ENCODE data around the gene MYO16. TPM values are rescaled to one million over a fixed set of nuclear protein-coding genes. Genes with fewer than 3 reads are reported as not detected.
"Not testable (repeated sequence)": the region's sequence is repeated elsewhere in the genome, so short reads cannot be mapped to it uniquely, and the experiment has no call there.

The MYO16 gene
- polyA plus RNA-seq, 1 donor = 0.50 TPM

DNA sequence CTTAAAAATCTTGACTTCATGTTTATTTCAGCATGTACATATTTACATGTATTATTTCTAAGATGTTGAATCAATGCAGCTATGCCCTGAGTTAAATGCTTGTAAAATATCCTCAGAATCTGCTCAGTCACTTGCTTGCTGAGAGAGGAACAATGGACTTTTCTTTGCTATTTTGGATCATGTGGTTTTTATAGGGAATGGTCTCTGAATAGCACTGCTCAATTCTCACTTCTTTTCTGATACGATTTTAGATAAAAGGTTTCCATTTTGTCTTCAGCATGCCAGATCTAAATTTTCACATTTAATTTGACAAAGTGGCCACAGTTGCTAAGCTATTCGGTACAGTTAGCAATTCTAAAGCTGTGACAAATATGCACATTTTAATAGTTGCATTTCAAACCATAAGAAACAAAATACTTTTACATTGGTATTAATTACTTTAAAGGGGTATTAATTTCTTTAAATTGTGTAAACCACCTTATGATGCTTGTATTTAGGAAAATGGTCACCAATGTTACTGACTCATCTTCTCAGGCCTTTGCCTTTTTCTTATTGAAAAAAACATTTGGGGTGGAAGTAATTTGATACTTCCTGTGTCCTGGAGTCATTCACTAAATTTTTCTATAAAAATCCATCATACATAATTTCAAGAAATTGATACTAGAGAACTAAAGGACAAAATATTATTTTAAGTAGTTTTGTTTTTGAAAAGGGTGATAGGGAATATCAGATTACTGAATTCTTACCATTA, 113.5 kb downstream of the MYO16 start:
- no peak for DNase-seq

GRCh38 chr13:108743522-108743921, 114.1 kb downstream of the MYO16 start:
- no peak for DNase-seq

DNA sequence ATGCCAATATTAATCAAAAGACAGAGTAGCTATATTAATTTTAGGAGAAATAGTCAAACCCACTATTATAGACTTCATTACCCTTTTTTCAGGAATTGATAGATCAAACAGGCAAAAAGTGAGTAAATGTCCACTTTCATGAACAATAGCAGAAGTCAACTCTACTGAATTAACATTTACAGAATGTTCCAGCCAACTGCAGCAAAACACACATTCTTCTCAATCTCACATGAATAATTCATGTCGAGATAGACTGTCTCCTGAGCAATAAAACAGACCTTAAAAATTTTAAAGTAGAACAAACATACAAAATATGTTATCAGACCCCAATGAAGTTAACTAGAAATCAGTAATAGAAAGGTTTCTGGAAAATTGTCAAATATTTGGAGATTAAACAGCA, 118.4 kb downstream of the MYO16 start:
- DNase-seq = no peak

GRCh38 chr13:108752276-108752675, 122.9 kb downstream of the MYO16 start:
- DNase-seq = no peak

DNA sequence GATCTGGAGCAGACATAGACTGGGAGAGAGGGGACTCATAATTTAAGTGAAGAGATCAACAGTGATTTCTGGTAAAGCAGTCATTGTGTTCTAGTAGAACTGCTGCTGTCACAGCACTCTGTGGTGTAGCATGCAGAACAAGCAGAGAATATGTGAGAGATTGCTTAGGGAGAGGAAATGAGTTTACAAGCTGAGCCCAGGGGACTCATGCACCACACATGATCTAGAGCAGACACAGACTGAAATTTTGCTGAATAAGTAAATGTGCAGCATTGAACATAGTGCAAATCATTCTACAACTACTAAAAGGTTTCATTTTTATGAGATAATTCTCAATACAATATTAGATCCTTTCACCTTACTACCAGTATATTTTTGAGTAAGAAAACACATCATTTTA, 125.7 kb downstream of the MYO16 start:
- no peak for DNase-seq

GRCh38 chr13:108760129-108760528, 130.7 kb downstream of the MYO16 start:
- DNase-seq = no peak

DNA sequence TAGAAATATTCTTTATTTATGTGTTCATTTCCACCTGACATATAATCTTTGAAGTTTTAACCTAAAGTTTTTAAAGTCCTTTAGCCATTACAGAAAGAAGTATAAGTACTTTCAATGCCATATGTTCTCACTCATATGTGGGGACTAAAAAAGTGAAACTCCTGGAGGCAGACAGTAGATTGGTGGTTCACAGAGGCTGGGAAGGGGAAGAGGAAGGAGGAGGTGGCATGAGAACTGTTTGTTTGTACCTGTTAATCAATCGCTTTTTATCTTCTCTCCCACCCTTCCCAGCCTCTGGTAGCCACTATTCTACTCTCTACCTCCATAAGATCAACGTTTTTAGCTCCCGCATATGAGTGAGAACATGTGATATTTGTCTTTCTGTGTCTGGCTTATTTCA, 131.1 kb downstream of the MYO16 start:
- no peak for DNase-seq

GRCh38 chr13:108768035-108768434, 138.6 kb downstream of the MYO16 start:
- DNase-seq = no peak

DNA sequence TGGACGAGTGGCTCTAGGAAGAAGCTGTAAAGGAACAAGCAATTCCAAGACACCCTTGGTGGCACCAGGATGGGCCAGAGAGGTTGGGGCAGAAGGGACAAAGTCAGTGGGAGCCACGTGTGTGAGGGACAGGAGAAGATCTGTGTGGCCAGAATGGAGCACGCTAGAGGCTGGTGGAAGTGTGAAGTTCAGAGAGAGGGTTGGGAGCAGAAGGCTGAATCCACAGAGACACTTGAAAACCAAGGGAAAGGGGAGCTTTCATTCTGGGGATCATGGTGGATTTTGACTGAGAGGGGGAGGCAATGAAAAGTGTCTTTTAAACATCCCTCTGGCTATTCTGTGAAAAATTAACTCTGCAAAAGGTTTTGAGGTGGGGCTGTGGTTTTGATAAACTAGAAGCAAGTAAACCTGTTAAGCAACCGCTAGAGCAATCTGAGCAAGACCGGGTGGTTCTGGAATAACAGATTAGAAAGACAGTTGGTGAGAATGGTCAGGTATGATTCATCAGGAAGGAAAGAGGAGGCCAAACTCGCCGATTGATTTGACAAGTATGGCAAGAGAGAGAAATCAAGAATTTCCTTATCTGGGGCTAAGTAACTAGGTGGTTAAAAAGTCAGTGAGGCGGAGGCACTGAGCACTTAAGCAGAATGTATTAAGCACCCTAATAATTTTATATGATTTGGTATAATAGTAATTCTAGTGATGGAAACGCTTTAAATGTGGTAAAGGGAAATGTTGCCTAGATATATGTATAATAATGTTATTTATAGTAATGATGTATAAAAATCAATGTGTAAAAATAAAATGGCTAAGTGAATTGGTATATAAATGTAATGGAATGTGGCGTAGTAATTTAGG, 140.0 kb downstream of the MYO16 start:
- DNase-seq = no peak

DNA sequence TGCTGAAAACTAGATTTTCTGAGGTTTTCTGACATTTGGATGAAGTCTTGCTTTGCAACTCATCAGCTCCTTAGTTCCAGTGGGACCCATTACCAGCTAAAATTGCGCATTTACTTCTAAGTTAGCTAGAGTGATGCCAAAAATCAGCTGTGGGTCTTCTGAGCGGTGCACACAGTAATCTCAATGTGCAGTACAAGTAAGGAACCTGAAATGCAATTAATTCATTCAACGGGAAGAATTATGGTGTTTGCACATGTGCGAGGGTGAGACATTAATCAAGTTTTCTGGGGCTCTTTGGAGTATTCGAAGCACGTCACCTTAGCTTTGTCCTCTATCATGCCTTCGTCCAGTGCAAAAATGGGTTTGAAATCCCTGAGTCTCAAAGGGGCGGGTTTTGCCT, 146.2 kb downstream of the MYO16 start:
- DNase-seq = no peak

DNA sequence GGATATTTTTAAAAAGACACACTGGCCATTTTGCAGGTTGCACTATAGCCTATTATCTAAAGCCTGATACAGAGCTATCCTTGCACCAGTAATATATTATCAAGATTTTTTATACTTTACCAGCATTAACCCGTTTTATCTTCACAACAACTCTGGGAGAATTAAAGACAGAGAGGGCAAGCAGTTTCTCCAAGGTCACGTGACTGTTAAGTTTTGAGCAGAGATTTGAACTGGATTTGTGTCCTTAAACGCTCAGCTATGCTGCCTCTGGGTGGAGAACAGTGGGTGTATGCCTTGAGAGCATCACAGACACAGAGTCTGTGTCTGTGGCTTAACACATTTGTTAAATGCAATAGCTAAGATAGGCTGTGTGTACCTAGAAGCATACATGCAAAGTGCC, 147.2 kb downstream of the MYO16 start:
- DNase-seq = no peak

DNA sequence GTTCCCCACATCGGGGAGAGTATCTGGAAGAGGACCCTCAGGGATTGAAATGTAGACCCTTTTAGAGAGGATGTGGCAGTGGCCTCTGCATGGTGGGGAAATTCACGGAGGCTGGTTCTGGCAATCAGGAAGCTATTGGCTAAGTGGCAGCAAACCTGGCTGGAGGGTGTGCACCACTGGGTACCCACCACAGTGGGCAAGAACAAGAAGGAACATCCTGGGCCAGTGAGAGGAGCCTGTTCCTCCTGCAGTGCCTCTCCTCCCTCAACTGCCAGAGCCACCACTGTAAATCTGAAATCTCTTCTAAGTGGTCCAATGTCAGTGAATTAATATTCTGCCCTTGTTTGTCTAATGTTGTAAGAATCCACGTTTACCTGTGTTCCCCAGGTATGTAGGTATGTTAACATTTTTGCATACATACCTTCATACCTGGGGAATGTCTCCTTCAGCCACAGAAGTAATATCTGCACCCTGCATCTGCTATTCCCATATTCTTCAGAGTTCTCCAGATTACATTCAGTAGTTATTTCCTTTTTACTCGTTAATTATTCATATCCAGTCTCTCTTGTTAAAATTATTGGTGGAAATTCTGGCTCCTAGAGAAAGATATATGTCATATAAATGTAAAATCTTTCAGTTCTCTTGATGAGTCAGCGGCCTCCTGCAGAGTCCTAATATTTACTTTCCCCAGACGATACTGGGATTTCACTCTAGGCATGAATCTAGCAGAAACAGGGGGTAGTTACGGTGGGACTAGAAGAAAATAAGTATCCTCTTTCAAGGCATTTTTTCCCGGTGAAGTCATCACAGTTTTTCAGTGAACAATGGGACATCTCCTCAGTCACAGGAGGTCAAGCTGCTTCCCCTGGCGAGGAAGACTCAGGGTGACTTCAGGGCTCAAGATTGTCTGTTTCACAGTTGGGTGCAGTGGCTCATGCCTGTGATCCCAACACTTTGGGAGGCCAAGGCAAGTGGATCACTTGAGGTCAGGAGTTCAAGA, 148.3 kb downstream of the MYO16 start:
- no peak for DNase-seq

- DNase-seq = no peak
These were observed 149.9 kb downstream of the MYO16 start for GRCh38 chr13:108779308-108779707.

DNA sequence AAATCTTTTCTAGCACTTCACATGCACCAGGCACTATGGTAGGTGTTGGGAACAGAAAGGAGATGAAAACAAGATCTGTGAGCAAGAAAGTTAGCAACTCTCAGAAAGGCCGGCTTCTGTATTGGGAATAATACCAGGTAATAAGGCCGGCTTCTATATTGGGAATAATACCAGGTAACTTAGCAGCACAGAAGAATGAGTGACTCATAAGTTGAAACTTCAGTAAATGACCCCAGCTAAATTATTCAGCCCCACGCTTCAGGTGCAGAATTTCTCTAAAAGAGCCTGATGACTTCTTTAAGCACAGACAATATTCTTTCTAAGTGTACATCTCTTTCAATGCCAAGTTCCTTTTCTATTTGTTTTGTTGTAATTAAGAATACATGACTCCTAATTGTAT, 151.3 kb downstream of the MYO16 start:
- no peak for DNase-seq

DNA sequence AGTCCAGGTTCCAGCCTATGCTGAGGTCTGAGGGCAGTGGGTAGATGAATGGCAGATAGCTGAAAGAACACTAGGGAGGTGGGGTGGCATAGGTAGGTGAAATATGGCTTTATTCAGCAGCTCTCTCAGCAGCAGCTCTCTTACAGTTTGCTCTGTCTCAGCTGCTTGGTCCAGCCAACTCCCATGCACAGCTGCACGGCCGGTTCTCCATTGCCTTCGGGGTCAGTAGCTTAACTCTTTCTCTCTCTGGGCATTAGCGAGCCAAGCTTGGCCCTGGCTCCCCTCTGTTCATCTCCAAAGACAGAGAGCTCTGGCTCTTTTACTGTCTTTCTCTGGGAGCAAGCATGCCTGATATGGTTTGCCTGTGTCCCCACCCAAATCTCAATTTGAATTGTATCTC, 151.9 kb downstream of the MYO16 start:
- DNase-seq = no peak

DNA sequence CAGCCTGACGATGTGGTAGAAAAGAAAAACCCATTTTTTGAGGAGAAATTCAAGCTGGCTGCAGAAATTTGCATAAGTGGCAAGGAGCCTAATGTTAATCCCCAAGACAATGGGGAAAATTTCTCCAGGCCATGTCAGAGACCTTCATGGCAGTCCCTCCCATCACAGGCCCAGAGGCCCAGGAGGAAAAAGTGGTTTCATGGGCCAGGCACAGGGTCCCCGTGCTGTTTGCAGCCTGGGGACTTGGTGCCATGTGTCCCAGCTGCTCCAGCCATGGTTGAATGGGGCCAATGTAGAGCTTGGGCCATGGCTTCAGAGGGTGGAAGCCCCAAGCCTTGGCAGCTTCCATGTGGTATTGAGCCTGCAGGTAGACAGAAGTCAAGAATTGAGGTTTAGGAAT, 153.1 kb downstream of the MYO16 start:
- DNase-seq = not testable (repeated sequence)

DNA sequence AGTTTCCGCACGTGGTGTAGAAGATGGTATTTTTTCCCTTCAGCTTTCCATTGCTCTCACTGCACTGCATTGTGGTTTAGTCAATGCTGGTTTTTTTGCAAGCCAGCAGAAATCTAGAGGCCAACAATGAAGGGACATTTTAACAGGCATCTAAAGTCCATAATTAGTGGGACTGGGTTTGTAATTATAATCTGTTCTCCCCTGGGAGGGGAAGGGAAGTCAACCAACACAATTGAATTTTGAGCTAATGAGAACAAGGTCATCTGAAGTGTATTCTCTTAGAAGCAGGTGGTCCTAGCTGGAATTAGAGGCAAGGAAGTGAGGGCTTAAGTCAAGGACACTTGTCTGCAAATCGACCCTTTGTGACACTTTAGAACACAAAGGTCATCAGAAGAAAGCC, 156.4 kb downstream of the MYO16 start:
- DNase-seq = no peak

DNA sequence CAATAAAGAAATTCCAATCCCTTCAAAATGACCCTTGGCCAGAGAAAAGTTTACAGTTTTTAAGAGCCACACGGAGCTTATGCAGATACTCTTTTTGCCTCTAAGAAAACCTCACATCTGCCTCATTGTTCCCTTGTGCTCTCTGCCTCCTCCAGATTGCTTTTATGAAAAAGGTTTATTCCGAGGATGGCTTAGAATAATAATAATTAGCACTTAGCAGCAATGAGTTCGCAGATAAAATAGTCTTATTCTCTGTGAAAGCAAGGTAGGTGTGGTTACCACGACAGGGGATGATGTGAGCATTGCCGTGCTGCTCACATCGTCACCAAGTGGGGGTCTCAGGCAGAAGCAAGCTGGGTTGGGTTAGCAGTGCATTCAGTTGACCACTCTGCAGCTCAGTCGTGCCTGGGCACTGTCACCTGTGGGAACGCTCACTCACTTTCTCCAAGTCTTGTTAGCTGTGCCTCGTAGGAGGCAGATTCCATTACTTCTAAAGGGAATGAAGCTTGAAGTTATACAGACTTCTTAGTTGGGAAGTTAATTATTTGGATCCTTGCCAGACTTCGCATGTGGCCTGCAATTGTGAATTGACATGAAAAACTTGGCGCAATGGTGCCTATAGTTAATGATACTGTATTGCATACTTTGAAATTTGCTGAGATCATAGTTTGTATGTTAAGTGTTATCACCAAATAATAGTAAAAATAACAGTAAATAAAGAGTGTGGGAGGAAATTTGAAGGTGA, 157.2 kb downstream of the MYO16 start:
- DNase-seq = no peak

DNA sequence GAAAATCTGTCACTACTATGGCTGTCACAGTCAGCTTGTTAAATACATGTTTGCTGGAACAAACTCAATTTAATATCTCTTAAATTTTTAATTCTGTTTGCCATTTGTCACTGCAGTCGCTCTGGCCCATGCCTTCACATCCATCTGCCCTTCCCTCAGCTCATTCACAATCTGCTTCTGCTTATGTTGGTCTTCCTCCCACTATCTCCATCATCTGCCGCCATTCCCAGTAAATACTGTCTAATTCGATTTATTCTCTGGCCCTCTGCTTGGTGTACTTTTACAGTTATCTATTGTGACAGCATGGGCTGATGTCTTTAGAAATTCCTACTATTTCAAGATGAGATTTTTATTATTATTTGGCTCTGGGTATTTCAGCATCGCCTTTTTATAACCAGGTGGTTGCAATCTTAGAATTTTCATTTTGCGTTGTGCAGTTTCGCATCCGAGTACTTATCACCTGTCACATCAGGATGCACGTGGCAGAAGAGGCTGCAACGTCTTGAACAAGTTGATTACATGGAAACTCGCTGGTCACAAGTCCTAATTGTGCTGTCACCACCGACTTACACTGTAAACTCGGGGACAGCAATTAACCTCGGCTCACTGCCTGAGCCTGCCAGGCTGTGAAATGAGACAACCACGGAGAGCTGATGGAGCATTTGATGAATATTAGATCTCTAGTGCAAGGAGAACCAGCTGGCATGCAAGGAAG, 158.4 kb downstream of the MYO16 start:
- DNase-seq = no peak

GRCh38 chr13:108789476-108789875, 160.1 kb downstream of the MYO16 start:
- DNase-seq = no peak

DNA sequence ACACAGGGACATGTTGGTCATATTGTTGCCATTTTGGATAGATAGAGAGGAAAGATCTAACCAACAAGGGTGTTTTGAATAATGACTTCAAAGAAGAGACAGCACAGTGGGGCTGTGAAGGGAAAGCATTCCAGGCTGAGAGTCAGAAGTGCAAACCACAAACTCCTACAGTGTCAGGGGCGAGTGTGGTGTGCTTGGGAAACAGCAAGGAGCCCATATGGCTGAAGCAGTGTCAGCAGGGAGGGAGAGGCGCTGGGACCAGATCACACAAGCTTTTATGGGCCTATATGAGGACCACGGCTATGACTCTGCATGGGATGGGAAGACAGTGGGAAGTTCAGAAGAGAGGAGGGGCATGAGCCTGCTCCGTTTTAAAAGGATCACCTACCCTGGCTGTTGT, 166.4 kb downstream of the MYO16 start:
- DNase-seq = no peak
